Breast epithelium (tissue), 3 donors: ENCODE results near the gene PCAT7.

Experiments
- CTCF ChIP-seq, 3 donors: fragments of 450-650 bp; IDR thresholded peaks; one replicate each; pipeline ENCODE4 v1.5.1; 2016 to 2017; ENCODE audit warnings: antibody characterized with exemption in 3 of 3, mild to moderate bottlenecking in 3 of 3, moderate library complexity in 3 of 3
- POLR2AphosphoS5 ChIP-seq, 3 donors: sonication (generic); formaldehyde crosslinking; IDR thresholded peaks; one replicate each; pipeline ENCODE4 v1.6.1; 2017; ENCODE audit warnings: antibody characterized with exemption in 3 of 3

GRCh38 chr9:94534901-94535300, 20.0 kb upstream of the PCAT7 start:
- TF ChIP-seq CTCF (IDR thresholded peaks at IDR 0.05), result no peak
- TF ChIP-seq POLR2AphosphoS5 (IDR thresholded peaks at IDR 0.05), result no peak
